Measurements from ENCODE around the gene ZNF282. TPM values are rescaled to one million over a fixed set of nuclear protein-coding genes. Genes with fewer than 3 reads are reported as not detected.
"Not testable (repeated sequence)": the region's sequence is repeated elsewhere in the genome, so short reads cannot be mapped to it uniquely, and the experiment has no call there.

The ZNF282 gene
- total RNA-seq, 2 experiments from 2014 or later: 24.7 to 26.2 TPM

DNA sequence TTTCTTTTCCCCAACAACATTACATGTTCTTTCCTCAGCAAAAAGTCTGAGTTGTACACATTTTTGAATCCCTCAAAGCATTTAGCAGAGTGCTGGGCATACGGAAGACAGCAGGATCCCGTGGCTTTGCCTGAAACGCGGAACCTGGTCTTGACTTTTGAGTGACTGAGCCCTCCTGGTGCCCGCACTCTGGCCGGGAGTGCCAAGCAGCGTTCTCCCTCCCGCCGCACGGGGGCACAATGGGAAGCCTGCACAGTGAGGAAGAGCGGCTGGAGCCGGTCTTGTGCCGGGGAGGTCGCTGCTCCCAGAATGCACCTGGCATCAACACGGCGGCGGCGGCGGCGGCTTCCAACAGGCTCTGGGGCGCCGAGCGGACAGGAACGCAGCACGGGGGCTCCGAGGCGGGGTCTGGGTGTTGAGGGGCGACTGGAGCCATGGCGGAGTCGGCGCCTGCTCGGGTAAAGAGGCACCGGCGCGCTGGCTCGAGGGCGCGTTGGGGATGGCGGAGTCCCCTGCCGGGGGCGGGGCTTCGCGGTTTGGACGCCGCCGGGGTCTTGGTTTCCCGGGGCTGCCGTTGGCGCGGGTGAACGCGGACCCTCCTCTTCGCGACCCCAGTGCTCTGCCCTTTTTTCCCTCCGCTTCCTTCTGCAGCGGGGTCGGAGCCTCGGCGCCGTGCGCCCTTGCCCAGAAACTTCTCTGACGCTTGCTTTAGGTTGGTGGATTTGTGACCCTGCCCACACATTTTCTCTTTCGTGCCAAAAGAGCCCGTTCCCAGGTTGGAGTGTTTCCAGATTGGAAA is 44.2 kb downstream of the ZNF282 start, which contains the start of gene ZNF212:
Gene ZNF212, plus strand, starts transcription at position 307 of the 799 bp plus-strand sequence. Its CDS starts 128 bp downstream, at position 435.
- H3K4me3 Mint-ChIP-seq: peak within 1 kb of the TSS; percentile 92
- H3K27me3 Mint-ChIP-seq: no peaks in the 10 kb centered on the region
- ATAC-seq (ENCODE audit: low read depth): peak; percentile 100
- peaks cover 16% of the 10 kb centered on the region for H3K4me1 Mint-ChIP-seq
- H3K9me3 Mint-ChIP-seq: peaks cover 3% of the 10 kb centered on the region
- POLR2A ChIA-PET: interaction anchor here (0.6 to 1.5 kb wide), 2 partner anchors 44 to 120 kb away, joined by 3 to 4 read pairs; partner anchors contain the start of gene ZNF282
- H3K27ac Mint-ChIP-seq: peak within 1 kb of the TSS; percentile 81
- peak; percentile 88 for DNase-seq
- H3K36me3 Mint-ChIP-seq: peaks cover 9% of the 10 kb centered on the region

DNA sequence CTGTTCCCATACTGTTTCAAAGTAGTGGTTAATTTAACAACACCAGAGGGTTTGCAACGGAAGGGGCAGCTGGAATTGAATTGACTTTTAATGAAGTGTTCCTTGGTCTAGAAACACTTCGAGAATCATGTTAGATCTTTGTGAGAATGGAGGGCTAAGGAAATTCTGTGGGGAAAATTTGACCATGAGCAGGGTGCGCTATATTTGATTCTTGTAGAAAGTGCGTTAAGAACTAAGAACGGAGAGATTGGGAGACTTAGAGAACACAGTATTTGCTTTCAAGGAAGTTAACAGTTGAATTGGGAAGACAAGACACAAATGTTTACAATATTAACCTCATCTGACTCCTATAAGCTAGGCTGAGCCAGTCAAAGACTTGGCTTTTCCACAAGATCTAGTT is 45.3 kb downstream of the ZNF282 start:
- peak overlapping the region; percentile 92 for H3K4me3 Mint-ChIP-seq
- peaks cover 24% of the 10 kb centered on the region for H3K4me1 Mint-ChIP-seq
- ATAC-seq (ENCODE audit: low read depth) (no peak), DNase-seq (no peak)
- H3K36me3 Mint-ChIP-seq: peaks cover 9% of the 10 kb centered on the region
- no peaks in the 10 kb centered on the region for H3K27me3 Mint-ChIP-seq
- H3K9me3 Mint-ChIP-seq: peaks cover 3% of the 10 kb centered on the region
- H3K27ac Mint-ChIP-seq: peak overlapping the region; percentile 69
- POLR2A ChIA-PET: interaction anchor here (1.5 kb wide), 1 partner anchor 46 kb away, joined by 3 read pairs; the partner anchor contains the start of gene ZNF282

DNA sequence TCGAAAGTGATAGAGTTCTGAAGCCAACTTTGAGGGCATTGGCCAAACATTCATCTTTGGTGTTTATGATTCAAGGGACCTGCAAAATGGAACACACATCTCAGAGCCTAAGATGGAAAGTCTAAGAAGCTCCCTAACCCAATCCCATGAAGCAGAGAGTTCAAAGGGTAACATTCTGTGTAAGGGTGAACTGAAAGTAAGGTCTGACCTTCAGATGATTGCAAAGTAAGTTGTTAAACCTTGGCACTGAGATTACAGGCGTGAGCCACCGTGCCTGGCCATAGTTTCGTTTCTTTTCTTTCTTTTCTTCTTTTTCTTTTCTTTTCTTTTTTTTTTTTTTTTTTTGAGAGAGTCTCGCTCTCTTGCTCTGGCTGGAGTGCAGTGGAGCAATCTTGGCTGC is 46.4 kb downstream of the ZNF282 start:
- Mint-ChIP-seq H3K27ac (no peak overlapping the region), H3K4me1 (peaks cover 29% of the 10 kb centered on the region), H3K27me3 (no peaks in the 10 kb centered on the region), H3K4me3 (no peak overlapping the region), H3K9me3 (peaks cover 3% of the 10 kb centered on the region), H3K36me3 (peaks cover 11% of the 10 kb centered on the region)
- no peak for DNase-seq
- no peak for ATAC-seq (ENCODE audit: low read depth)
- POLR2A ChIA-PET: no interaction called here

DNA sequence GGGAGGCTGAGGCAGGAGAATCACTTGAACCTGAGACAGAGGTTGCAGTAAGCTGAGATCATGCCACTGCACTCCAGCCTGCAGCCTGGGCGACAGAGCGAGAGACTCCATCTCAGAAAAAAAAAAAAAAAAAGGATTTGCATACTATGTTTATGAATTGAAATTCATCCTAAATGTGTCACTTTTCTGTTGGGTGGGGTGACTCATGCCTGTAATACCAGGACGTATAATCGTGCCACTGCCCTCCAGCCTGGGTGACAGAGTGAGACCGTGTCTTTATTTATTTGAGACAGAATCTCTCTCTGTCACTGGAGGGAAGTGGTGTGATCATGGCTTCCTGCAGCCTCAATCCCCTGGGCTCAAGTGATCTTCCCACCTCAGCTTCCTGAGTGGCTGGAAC is 49.9 kb downstream of the ZNF282 start:
- H3K4me1 Mint-ChIP-seq: peaks cover 35% of the 10 kb centered on the region
- peaks cover 3% of the 10 kb centered on the region for H3K9me3 Mint-ChIP-seq
- ATAC-seq (ENCODE audit: low read depth) (peak; percentile 39), DNase-seq (no peak)
- H3K36me3 Mint-ChIP-seq: peaks cover 15% of the 10 kb centered on the region
- H3K4me3 Mint-ChIP-seq: no peak overlapping the region
- H3K27me3 Mint-ChIP-seq: no peaks in the 10 kb centered on the region
- POLR2A ChIA-PET: interaction anchor here (0.6 kb wide), 1 partner anchor 8 kb away, joined by 3 read pairs; no protein-coding TSS in a partner anchor
- no peak overlapping the region for H3K27ac Mint-ChIP-seq

DNA sequence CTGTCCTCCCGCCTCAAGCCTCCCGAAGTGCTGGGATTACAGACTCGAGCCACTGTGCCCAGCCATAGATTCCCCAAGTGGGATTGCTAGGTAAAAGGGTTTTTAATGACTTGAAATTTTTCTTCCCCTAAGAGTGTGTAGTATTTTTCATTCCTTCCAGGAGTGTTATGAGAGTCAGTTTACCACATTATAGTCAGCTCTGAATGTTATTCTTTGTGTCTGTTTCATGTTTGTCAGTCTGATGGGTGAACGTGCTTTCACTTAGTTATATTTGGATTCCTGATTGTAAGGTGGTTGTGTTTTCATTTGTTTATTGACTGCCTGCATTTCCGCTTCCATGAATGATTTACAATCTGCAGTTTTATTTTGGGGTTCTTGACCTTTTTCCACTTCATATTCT is 50.4 kb downstream of the ZNF282 start:
- Mint-ChIP-seq H3K36me3 (peaks cover 20% of the 10 kb centered on the region), H3K9me3 (peaks cover 3% of the 10 kb centered on the region), H3K27ac (no peak overlapping the region), H3K4me3 (no peak overlapping the region), H3K27me3 (no peaks in the 10 kb centered on the region), H3K4me1 (peaks cover 31% of the 10 kb centered on the region)
- no peak for ATAC-seq (ENCODE audit: low read depth)
- no peak for DNase-seq
- POLR2A ChIA-PET: no interaction called here

DNA sequence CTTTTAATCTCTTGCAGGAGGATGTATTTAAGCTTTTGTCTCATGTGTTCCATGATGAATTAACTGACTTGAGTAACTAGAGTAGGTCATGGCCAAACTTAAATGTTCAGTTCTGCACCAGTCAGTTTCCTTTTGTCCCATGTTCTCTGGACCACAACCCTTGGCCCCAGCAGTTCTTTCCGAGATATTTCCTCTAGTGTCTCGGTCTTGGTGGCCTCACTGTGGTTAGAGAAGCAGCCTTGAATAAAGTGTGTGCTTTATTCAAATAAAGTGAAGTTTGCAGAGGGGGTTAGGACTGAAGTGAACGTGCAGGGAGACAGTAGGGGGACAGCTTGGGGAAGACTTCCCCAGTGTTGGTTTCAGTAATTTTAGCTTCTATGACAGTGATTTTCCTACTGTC is 53.4 kb downstream of the ZNF282 start:
- POLR2A ChIA-PET: no interaction called here
- no peak for ATAC-seq (ENCODE audit: low read depth)

DNA sequence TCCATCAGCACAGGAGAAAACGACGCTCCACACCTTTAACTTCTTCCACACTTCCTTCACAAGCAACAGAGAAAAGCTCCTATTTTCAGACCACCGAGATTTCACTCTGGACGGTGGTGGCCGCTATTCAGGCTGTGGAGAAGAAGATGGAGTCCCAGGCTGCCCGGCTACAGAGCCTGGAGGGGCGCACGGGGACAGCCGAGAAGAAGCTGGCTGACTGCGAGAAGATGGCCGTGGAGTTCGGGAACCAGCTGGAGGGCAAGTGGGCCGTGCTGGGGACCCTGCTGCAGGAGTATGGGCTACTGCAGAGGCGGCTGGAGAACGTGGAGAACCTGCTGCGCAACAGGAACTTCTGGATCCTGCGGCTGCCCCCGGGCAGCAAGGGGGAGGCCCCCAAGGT is 54.8 kb downstream of the ZNF282 start:
- ATAC-seq (ENCODE audit: low read depth); H3K27ac Mint-ChIP-seq; DNase-seq; H3K4me3 Mint-ChIP-seq; POLR2A ChIA-PET; H3K9me3 Mint-ChIP-seq; H3K27me3 Mint-ChIP-seq: not testable (repeated sequence)
- Mint-ChIP-seq H3K4me1 (peaks cover 19% of the 10 kb centered on the region), H3K36me3 (peaks cover 15% of the 10 kb centered on the region)

More for the DNA sequence above, 53.4 kb downstream of the ZNF282 start:
- no peak overlapping the region for H3K4me3 Mint-ChIP-seq
- DNase-seq: no peak
- peaks cover 26% of the 10 kb centered on the region for H3K4me1 Mint-ChIP-seq
- no peaks in the 10 kb centered on the region for H3K27me3 Mint-ChIP-seq
- no peaks in the 10 kb centered on the region for H3K9me3 Mint-ChIP-seq
- peak overlapping the region; percentile 52 for H3K27ac Mint-ChIP-seq
- H3K36me3 Mint-ChIP-seq: peaks cover 15% of the 10 kb centered on the region

DNA sequence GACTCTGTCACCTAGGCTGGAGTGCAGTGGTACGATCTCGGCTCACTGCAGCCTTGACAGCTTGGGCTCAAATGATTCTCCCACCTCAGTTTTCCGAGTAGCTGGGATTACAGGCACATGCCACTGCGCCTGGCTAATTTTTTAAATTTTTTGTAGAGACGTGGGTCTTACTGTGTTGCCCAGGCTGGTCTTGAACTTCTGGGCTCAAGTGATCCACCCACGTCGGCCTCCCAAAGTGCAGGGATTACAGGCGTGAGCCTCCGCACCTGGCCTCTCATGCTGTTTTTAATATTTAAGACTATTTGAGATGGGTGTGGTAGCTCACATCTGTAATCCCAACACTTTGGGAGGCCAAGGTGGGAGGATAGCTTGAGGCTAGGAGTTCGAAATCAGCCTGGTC is 56.2 kb downstream of the ZNF282 start:
- H3K27ac Mint-ChIP-seq; DNase-seq; ATAC-seq (ENCODE audit: low read depth); H3K4me3 Mint-ChIP-seq; H3K9me3 Mint-ChIP-seq; H3K27me3 Mint-ChIP-seq: not testable (repeated sequence)
- H3K4me1 Mint-ChIP-seq: peaks cover 11% of the 10 kb centered on the region
- POLR2A ChIA-PET: interaction anchor here (1.5 kb wide), 1 partner anchor 55 kb away, joined by 4 read pairs; no protein-coding TSS in a partner anchor
- H3K36me3 Mint-ChIP-seq: peaks cover 14% of the 10 kb centered on the region

DNA sequence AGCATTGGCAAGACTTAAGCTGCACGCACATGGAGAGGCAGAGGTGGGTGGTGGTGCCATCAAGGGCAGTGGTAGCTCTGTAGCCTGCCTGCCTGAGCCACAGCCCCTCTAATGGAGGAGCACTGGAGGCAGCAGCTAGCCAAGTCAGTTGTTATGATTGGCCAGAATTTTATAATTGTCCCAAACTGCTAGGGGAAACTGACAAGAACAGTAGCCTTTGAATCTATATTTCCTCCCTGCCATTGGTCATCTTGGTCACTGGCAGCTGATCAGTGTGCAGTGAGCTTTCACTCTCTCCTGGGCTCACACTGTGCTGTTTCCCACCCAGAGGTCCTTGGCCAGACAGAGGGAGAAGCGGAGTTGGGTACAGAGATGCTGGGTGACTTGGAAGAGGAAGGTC is 57.0 kb downstream of the ZNF282 start:
- Mint-ChIP-seq H3K27me3 (no peaks in the 10 kb centered on the region), H3K36me3 (peaks cover 13% of the 10 kb centered on the region), H3K27ac (no peak overlapping the region), H3K4me1 (peaks cover 11% of the 10 kb centered on the region), H3K9me3 (no peaks in the 10 kb centered on the region), H3K4me3 (no peak overlapping the region)
- ATAC-seq (ENCODE audit: low read depth): no peak
- no peak for DNase-seq
- POLR2A ChIA-PET: interaction anchor here (1.5 kb wide), 1 partner anchor 56 kb away, joined by 4 read pairs; no protein-coding TSS in a partner anchor

DNA sequence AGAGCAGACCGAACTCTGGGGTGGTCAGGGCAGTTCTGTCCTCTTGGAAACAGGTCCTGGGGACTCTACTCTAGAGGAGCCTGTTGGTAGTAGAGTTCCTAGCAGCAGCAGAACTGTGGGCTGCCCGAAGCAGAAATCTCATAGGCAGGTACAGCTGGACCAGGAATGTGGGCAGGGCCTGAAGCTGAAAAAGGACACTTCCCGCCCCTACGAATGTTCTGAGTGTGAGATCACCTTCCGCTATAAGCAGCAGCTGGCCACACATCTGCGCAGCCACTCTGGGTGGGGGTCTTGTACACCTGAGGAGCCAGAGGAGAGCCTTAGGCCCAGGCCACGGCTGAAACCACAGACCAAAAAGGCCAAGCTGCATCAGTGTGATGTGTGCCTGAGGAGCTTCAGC is 58.3 kb downstream of the ZNF282 start:
- no peaks in the 10 kb centered on the region for H3K9me3 Mint-ChIP-seq
- H3K27ac Mint-ChIP-seq: no peak overlapping the region
- peaks cover 10% of the 10 kb centered on the region for H3K36me3 Mint-ChIP-seq
- ATAC-seq (ENCODE audit: low read depth) (no peak), DNase-seq (no peak)
- H3K4me1 Mint-ChIP-seq: peaks cover 4% of the 10 kb centered on the region
- H3K4me3 Mint-ChIP-seq: no peak overlapping the region
- no peaks in the 10 kb centered on the region for H3K27me3 Mint-ChIP-seq
- POLR2A ChIA-PET: interaction anchor here (0.6 to 1.7 kb wide), 2 partner anchors 8 to 9 kb away, joined by 3 read pairs; partner anchors contain the start of gene ZNF783

DNA sequence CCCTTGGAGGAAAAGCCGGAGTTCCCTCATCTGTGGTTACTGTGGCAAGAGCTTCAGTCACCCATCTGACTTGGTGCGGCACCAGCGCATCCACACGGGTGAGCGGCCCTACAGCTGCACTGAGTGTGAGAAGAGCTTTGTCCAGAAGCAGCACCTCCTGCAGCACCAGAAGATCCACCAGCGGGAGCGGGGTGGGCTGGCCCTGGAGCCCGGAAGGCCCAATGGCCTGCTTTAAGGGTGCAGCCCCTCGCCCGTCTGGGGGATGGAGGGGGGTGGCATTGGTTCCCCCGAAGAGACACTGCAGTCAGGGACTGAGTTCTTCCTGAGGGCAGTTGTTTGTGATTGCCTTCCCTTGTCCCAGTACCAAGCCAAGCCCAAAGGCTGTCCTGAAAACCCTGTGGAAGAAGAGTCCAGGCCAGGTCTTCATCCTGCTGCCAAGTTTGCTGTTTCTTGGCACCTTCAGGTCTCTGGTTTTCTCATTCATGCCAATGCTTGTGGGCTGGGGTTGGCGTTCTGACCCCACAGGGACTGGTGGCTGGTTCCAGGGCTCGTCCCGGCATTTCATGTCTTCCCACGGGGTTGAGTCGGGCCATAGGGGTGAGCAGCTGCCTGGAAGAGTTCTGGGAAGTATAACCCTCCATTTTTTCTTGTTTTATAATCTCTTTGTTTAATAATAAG is 59.0 kb downstream of the ZNF282 start:
- Mint-ChIP-seq H3K4me3 (no peak overlapping the region), H3K36me3 (peaks cover 10% of the 10 kb centered on the region), H3K27ac (no peak overlapping the region), H3K9me3 (no peaks in the 10 kb centered on the region), H3K4me1 (peaks cover 1% of the 10 kb centered on the region), H3K27me3 (no peaks in the 10 kb centered on the region)
- no peak for DNase-seq
- POLR2A ChIA-PET: interaction anchor here (0.6 to 1.7 kb wide), 2 partner anchors 8 to 186 kb away, joined by 3 to 5 read pairs; partner anchors contain the start of gene ZNF783
- ATAC-seq (ENCODE audit: low read depth): no peak

DNA sequence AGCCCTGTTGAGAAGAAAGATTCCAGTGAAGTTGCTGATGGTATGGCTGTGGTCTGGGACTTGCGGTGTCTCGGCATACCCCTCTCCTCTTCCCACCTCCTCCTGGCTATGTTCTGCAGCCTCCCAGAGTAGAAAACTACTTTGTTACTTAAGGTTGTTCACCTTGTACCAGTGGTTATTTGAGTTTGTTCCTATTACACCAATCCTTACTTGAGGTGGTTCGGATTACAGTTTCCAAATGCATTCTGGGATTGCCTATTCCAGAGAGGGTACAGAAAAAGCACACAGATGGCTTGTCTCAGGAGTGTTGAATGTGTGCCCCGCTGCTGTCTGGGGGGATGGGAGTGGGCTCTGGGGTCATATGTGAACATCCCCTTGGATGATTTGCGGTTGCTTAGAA is 59.8 kb downstream of the ZNF282 start:
- Mint-ChIP-seq H3K4me1 (peaks cover 1% of the 10 kb centered on the region), H3K36me3 (peaks cover 9% of the 10 kb centered on the region), H3K4me3 (no peak overlapping the region), H3K27me3 (no peaks in the 10 kb centered on the region), H3K9me3 (no peaks in the 10 kb centered on the region), H3K27ac (no peak overlapping the region)
- no peak for ATAC-seq (ENCODE audit: low read depth)
- no peak for DNase-seq
- POLR2A ChIA-PET: interaction anchor here (0.6 kb wide), 1 partner anchor 187 kb away, joined by 5 read pairs; no protein-coding TSS in a partner anchor

DNA sequence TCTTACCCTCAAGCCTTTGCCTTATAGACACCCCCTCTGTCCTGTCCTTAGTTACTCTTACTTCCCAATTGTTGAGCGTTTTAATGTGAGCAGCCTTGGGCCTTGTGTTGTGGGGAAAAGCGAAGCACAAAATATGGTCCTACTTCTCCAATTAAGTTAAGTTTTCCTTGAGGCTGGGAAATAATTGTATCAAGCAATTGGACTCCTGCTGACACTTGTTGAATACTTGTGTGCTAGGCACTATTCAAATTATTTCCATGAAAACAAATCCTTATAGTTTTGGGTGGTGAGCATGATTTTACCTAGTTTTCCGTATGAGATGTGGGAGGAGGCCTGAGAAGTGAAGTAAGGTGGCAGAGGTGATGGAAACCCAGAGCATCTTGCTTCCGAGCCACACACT is 61.2 kb downstream of the ZNF282 start:
- POLR2A ChIA-PET: no interaction called here
- H3K9me3 Mint-ChIP-seq: no peaks in the 10 kb centered on the region
- ATAC-seq (ENCODE audit: low read depth): no peak
- no peak for DNase-seq
- H3K27ac Mint-ChIP-seq: no peak overlapping the region
- H3K4me1 Mint-ChIP-seq: peaks cover 6% of the 10 kb centered on the region
- H3K27me3 Mint-ChIP-seq: no peaks in the 10 kb centered on the region
- H3K36me3 Mint-ChIP-seq: peaks cover 3% of the 10 kb centered on the region
- no peak overlapping the region for H3K4me3 Mint-ChIP-seq

All from activated naive CD8-positive, alpha-beta T cell treated with anti-CD3 and anti-CD28 coated beads, Interleukin-2, amount 10 ng/mL, durations not matched to agents 7 days and 5 days (primary cell).